ENCODE measurements around the gene CD300LF.

CD300LF gene

DNA sequence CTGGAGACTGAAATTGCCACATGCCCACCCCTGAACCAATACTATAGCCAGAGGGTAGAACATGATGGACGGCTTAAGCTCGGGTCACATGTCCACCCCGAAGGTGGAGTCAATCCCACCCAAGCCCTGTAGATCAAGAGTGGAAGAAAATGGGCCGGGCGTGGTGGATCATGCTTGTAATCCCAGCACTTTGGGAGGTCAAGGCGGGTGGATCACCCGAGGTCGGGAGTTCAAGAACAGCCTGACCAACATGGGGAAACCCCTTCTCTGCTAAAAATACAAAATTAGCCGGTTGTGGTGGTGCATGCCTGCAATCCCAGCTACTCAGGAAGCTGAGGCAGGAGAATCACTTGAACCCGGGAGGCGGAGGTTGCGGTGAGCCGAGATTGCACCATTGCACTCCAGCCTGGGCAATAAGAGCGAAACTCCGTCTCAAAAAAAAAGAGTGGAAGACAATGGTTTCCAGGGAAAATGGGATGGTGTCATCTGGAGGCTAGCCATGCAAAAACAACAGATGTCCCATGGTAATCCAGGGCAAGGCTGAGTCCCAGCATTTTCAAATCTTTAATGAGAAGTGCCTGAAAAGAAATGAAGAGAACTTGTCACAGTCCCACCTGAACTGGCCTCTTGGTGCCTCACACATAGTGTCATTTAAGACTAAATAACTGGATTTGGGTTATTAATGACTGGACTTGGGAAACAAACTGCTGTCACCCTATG, 30.1 kb downstream of the CD300LF start:
- no peak for DNase-seq

GRCh38 chr17:74682028-74682427, 30.7 kb downstream of the CD300LF start:
- DNase-seq: no peak

GRCh38 chr17:74680941-74681340, 31.8 kb downstream of the CD300LF start:
- no peak for DNase-seq

DNA sequence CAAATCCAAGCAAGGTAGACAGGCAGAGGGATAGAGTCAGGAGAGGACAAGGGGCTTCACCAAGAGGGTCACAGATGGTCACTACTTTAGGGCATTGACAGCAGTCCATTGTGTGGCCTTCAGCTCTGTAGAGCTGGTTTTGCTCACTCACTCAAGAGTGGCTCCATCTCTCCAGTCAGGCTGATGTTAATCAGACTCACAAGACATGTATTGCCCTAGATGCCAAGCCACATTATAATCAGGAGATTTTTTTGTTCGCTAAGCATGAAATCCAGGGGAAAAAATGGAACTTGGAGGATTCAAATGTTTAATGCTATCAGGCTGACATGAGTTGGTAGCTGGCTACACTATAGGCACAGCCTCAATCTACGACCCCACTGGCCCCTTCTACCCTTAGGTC, 32.5 kb downstream of the CD300LF start:
- no peak for DNase-seq

GRCh38 chr17:74679374-74679773, 33.3 kb downstream of the CD300LF start:
- DNase-seq: no peak

- DNase-seq: no peak
These were observed 34.2 kb downstream of the CD300LF start for GRCh38 chr17:74678541-74678940.

DNA sequence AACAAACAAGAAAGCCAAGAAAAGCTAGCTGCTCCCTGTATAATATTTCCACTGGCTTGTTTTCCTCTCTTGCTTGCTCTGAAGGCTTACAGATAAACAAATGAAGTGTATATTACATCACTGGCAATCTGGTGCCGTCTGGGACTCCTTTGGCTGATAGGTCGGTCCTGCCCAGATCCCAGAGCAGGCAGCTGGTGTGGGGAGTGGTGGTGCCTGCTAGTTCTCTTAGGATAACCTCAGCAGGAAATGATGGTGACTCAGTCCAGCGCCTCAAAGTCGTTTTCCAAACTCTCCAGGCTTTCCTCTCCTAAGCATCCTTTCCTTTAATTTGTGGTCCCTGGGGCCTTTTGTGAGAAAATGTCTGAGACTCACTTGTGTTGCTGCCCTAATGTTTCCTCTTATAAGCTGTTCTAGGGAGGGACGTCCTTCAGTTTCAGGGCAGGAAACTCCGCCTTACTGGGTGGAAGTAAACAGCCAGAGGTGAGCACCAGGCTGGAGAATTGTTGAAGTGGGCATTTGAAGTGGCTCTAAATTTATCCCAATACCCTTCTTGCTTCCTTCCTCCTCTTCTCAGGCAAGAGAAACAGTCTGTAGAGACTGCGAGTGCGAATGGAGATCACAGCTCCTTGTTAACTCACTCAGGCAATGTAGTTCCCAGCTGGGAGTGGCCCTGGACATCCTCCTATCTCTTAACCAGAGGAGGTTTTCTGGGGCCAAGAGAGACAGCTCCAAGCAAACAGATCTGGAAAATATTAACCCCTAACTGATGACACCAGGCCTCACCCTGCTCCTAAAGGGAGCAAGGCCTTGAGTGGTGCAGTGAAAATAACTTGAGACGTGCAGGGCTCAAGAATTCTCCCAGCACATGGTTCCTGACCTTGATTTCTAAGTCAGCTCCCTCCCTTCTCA, 34.9 kb downstream of the CD300LF start:
- no peak for DNase-seq

DNA sequence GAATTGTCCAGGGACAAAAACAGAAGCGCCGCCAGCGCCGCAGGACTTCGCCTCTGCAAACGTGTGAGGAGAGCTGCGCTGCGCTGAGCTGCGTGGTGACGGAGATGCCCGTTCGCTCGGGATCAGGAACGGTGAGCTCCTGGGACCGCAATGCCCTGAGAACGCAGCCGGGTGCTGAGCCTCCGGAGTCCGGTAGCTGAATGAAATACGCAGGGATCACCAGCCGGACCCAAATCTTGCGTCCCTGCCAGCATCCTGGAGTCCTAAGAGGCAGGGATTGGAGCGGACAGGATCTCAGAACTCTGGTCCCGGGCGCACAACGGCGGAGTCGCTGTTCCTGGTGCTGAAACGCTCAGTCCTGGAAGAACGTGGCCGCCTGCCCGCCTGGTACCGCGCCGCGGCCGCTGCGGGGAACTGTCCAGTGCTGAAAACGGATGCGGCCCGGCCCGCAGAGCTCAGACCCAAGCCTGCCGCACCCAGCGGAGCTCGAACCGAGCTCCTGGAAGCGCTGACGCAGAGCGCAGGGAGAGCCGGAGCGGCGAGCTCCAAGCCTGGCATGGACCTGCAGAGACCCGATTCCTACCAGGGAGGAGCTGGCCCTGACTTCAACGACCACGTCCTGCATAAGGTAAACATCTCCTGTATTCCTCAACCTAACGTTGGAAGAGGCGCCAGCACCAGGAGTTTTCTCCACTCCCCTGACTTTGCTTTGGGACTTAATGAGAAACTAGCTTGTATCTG, 41.5 kb downstream of the CD300LF start:
- DNase-seq: peak; percentile 69

- DNase-seq: no peak
These were observed 42.4 kb downstream of the CD300LF start for GRCh38 chr17:74670329-74670728.

- no peak for DNase-seq
These were observed 49.2 kb downstream of the CD300LF start for GRCh38 chr17:74663561-74663960.

- no peak for DNase-seq
These were observed 52.8 kb downstream of the CD300LF start for GRCh38 chr17:74659889-74660288.

DNA sequence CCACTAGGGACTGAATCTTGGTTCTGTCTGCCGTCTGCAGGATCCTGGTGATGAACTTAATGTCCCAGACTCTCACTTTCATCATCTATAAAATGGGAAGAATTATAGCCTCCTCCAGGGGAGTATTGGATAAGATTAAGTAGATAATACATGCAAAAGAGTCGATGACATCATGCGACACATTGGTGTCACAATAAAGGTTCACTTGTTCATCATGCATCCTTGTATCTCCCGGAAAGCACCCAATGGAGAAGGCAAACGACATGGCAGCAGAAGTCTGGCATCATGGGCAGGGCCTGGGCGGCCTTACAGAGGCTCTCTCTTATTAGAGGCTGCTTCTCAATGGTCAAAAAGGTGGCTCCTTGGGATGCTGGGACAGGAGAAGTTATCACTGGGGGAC, 54.1 kb downstream of the CD300LF start:
- no peak for DNase-seq

DNA sequence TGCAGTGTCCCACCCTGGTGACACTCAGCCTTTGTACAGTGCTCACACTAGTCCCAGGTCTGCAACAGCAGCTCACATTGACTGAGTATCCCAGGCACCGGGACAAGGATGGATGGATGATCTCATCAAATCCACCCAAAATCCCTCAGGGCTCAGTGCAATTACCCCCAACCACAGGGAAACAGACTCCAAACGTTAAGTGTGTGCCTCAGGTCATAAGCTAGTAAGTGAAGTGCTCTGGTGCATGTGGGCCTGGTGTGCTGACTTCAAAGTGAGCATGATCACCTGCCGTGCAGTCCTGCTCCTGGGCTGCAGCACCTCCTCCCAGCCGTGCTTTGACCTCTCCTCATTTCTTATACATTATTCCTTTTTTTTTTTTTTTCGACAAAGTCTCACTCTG, 58.0 kb downstream of the CD300LF start:
- DNase-seq: no peak

DNA sequence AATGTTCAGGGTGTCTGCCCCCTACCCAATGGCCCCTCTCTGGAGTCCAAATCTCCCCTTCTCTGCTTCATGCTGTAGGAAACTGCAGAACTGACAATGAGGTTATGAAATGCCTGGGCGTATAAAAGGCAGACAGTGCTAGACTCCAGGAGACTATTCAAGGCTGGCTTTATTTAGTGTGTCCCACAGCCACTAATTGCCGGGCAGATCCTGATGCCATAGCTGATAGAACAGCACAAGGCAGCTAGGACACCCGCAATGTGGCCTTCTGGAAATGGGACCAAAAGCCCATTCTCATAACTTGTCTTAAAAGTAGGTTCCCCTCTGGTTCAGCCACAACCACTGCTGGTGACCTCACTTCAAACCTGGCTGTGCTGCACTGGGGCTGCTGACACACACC, 60.7 kb downstream of the CD300LF start:
- no peak for DNase-seq

DNA sequence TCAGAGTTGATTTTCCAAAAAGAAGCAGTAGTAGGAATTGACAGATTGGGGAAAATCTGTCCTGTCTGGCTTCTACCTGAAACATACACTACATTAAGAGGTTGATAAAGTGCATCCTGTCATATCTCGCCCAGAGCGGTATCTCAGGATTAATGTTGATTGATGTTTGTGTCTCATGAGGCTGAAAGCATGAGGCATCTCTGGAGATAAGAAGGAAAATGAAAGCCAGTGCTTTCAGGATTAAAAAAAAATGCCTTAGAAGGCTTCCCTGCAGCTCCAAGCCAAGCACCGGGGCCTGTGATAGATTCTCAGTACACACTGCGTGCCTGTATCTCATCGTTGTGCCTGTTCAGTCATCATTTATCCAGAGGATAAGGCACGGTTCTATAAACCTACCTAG, 62.8 kb downstream of the CD300LF start:
- DNase-seq: no peak

DNA sequence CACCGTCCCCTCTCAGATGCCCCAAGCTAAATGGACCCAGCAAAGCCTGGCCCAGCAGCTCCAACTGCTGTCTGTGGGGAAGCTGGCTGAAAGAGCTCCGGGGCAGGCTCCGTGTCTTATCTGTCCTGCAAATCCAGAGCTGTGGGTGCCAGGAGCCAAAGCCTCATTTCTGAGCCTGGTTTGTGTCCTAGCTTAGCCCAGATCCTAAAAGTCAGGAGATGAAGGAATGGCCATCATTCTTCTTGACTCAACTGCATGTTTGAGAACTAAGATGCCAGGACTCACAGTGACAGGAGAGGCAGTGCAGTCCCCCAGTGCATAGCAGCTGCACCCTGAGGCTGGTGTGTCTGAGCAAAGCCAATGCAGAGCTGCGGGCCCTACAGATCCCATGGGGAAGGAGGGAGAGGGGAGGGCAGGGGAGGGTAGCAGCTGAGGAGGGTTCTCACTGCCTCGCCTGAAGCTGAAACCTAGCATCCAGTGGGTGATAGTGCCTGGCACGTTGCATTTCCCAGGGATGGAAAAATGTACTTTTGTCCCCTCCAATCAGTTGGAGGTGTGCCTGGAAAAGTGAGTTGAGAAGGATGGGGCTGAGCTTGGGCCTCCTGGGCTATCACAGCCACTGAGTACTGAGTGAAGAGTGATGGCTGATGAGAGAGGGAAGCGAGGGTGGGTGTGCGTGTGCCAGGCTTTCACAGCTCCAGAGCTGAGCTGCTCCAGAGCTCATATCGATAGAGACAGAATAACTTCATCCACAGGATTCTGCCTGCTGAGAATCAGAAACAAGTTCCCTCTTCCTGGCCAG, 64.7 kb downstream of the CD300LF start:
- no peak for DNase-seq

- no peak for DNase-seq
These were observed 66.5 kb downstream of the CD300LF start for GRCh38 chr17:74646231-74646630.

DNA sequence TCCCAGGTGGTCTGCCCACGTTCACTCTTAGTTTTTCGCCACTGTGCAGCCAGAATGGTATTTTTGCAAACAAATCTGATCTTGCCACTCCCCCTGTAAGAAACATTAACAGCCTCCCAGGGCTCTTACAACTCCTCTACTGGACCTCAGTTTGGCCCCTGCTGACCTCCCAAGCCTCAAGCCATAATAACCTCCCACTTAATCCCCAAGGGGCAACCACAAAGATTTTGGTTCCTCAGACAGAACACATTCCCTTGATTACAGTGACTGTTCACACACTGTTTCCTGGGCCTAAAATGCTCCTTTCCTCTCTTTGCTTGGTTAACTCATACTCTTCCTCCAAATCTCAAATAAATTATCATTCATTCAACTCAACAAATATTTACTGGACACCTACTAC, 67.7 kb downstream of the CD300LF start:
- DNase-seq: no peak

GRCh38 chr17:74644419-74644818, 68.3 kb downstream of the CD300LF start:
- DNase-seq: no peak
